ENCODE results near the gene KCP.

The KCP gene

GRCh38 chr7:128879939-128880746 lies 30.4 kb downstream of the KCP start:
- no peak for TF ChIP-seq CTCF (IDR thresholded peaks at IDR 0.05)
- Histone ChIP-seq H3K27me3 (no peaks in the 10 kb centered on the region), H3K9me3 (no peaks in the 10 kb centered on the region), H3K4me3 (ENCODE audit: low read depth in 1 of 2, low read length in 1 of 2) (no peak overlapping the region), H3K27ac (no peak overlapping the region), H3K4me1 (ENCODE audit: control insufficient read depth in 1 of 2, insufficient read depth in 1 of 2, low read depth in 1 of 2, low read length in 1 of 2) (no peaks in the 10 kb centered on the region), H3K36me3 (no peaks in the 10 kb centered on the region)

GRCh38 chr7:128879461-128879938 lies 31.0 kb downstream of the KCP start:
- Histone ChIP-seq H3K4me3 (ENCODE audit: low read depth in 1 of 2, low read length in 1 of 2) (no peak overlapping the region), H3K9me3 (no peaks in the 10 kb centered on the region), H3K27ac (no peak overlapping the region), H3K4me1 (ENCODE audit: control insufficient read depth in 1 of 2, insufficient read depth in 1 of 2, low read depth in 1 of 2, low read length in 1 of 2) (no peaks in the 10 kb centered on the region), H3K36me3 (no peaks in the 10 kb centered on the region), H3K27me3 (no peaks in the 10 kb centered on the region)
- no peak for TF ChIP-seq CTCF (IDR thresholded peaks at IDR 0.05)

GRCh38 chr7:128878226-128879105 lies 32.0 kb downstream of the KCP start:
- Histone ChIP-seq H3K36me3 (no peaks in the 10 kb centered on the region), H3K4me1 (ENCODE audit: control insufficient read depth in 1 of 2, insufficient read depth in 1 of 2, low read depth in 1 of 2, low read length in 1 of 2) (no peaks in the 10 kb centered on the region), H3K9me3 (no peaks in the 10 kb centered on the region), H3K4me3 (ENCODE audit: low read depth in 1 of 2, low read length in 1 of 2) (no peak overlapping the region), H3K27ac (no peak overlapping the region), H3K27me3 (no peaks in the 10 kb centered on the region)
- TF ChIP-seq CTCF (IDR thresholded peaks at IDR 0.05), result no peak

- Histone ChIP-seq H3K4me3 (ENCODE audit: low read depth in 1 of 2, low read length in 1 of 2) (no peak overlapping the region), H3K27me3 (peaks cover 2% of the 10 kb centered on the region), H3K4me1 (ENCODE audit: control insufficient read depth in 1 of 2, insufficient read depth in 1 of 2, low read depth in 1 of 2, low read length in 1 of 2) (no peaks in the 10 kb centered on the region), H3K27ac (no peak overlapping the region), H3K9me3 (no peaks in the 10 kb centered on the region), H3K36me3 (no peaks in the 10 kb centered on the region)
- no peak for TF ChIP-seq CTCF (IDR thresholded peaks at IDR 0.05)
These were observed 32.8 kb downstream of the KCP start for GRCh38 chr7:128877756-128878120.

GRCh38 chr7:128876978-128877755 lies 33.3 kb downstream of the KCP start:
- Histone ChIP-seq H3K36me3 (no peaks in the 10 kb centered on the region), H3K4me3 (ENCODE audit: low read depth in 1 of 2, low read length in 1 of 2) (no peak overlapping the region), H3K27ac (no peak overlapping the region), H3K27me3 (peaks cover 8% of the 10 kb centered on the region), H3K9me3 (no peaks in the 10 kb centered on the region), H3K4me1 (ENCODE audit: control insufficient read depth in 1 of 2, insufficient read depth in 1 of 2, low read depth in 1 of 2, low read length in 1 of 2) (no peaks in the 10 kb centered on the region)
- TF ChIP-seq CTCF (IDR thresholded peaks at IDR 0.05), result no peak

Data from neutrophil (primary cell).